Neuron (in vitro differentiated cells): ENCODE measurements around the gene ANO4.
"Not testable (repeated sequence)": the region's sequence is repeated elsewhere in the genome, so short reads cannot be mapped to it uniquely, and the experiment has no call there.

ENCODE experiments used
- H2AFZ ChIP-seq: one replicate; pipeline ENCODE4 v1.6.1; 2013; ENCODE audit warnings: low read depth, mild to moderate bottlenecking, inconsistent platforms, low read length, moderate library complexity
- H3K27me3 ChIP-seq: one replicate; pipeline ENCODE4 v1.6.1; 2013; ENCODE audit warnings: low read length; ENCODE audit not compliant: insufficient read depth
- H3K36me3 ChIP-seq: one replicate; pipeline ENCODE4 v1.6.1; 2013; ENCODE audit warnings: low read length; ENCODE audit not compliant: insufficient read depth
- H3K4me1 ChIP-seq: one replicate; pipeline ENCODE4 v1.6.1; 2013; ENCODE audit warnings: low read length; ENCODE audit not compliant: insufficient read depth
- H3K4me3 ChIP-seq: 2 replicates; pipeline ENCODE4 v1.5.1; 2013; ENCODE audit warnings: mild to moderate bottlenecking, low read length, moderate library complexity
- H3K9me3 ChIP-seq: one replicate; pipeline ENCODE4 v1.6.1; 2013; ENCODE audit warnings: low read length

Gene ANO4

GRCh38 chr12:101086490-101087135, 292.0 kb downstream of the ANO4 start:
- Histone ChIP-seq H3K9me3 (no peaks in the 10 kb centered on the region), H3K27me3 (no peaks in the 10 kb centered on the region), H3K36me3 (no peaks in the 10 kb centered on the region), H3K4me1 (peaks cover 5% of the 10 kb centered on the region), H2AFZ (no peak overlapping the region), H3K4me3 (no peak overlapping the region)

GRCh38 chr12:101087920-101088319, 293.3 kb downstream of the ANO4 start:
- Histone ChIP-seq H2AFZ (no peak overlapping the region), H3K9me3 (no peaks in the 10 kb centered on the region), H3K36me3 (no peaks in the 10 kb centered on the region), H3K4me3 (no peak overlapping the region), H3K27me3 (no peaks in the 10 kb centered on the region), H3K4me1 (peaks cover 5% of the 10 kb centered on the region)

GRCh38 chr12:101089271-101089670, 294.7 kb downstream of the ANO4 start:
- Histone ChIP-seq H3K27me3 (no peaks in the 10 kb centered on the region), H3K9me3 (no peaks in the 10 kb centered on the region), H2AFZ (no peak overlapping the region), H3K36me3 (no peaks in the 10 kb centered on the region), H3K4me3 (no peak overlapping the region), H3K4me1 (peaks cover 5% of the 10 kb centered on the region)

- H2AFZ ChIP-seq, H3K36me3 ChIP-seq, H3K4me1 ChIP-seq, H3K27me3 ChIP-seq, H3K4me3 ChIP-seq, H3K9me3 ChIP-seq: not testable (repeated sequence)
Observed at GRCh38 chr12:101090222-101090621, 295.6 kb downstream of the ANO4 start.

- H3K4me3 ChIP-seq = no peak overlapping the region
- H3K27me3 ChIP-seq = no peaks in the 10 kb centered on the region
- no peak overlapping the region for H2AFZ ChIP-seq
- H3K9me3 ChIP-seq = no peaks in the 10 kb centered on the region
- no peaks in the 10 kb centered on the region for H3K4me1 ChIP-seq
- no peaks in the 10 kb centered on the region for H3K36me3 ChIP-seq
Observed at GRCh38 chr12:101097829-101098580, 303.4 kb downstream of the ANO4 start.

- no peak overlapping the region for H2AFZ ChIP-seq
Observed at GRCh38 chr12:101107032-101107763, 312.6 kb downstream of the ANO4 start.

GRCh38 chr12:101108130-101108529, 313.6 kb downstream of the ANO4 start:
- Histone ChIP-seq H3K4me3 (no peak overlapping the region), H3K9me3 (no peaks in the 10 kb centered on the region), H3K36me3 (no peaks in the 10 kb centered on the region), H3K4me1 (no peaks in the 10 kb centered on the region), H2AFZ (no peak overlapping the region), H3K27me3 (no peaks in the 10 kb centered on the region)

More at GRCh38 chr12:101107032-101107763, 312.6 kb downstream of the ANO4 start:
- no peaks in the 10 kb centered on the region for H3K9me3 ChIP-seq
- H3K27me3 ChIP-seq = no peaks in the 10 kb centered on the region
- no peaks in the 10 kb centered on the region for H3K36me3 ChIP-seq
- H3K4me3 ChIP-seq = no peak overlapping the region
- H3K4me1 ChIP-seq = no peaks in the 10 kb centered on the region

- Histone ChIP-seq H3K4me1 (no peaks in the 10 kb centered on the region), H2AFZ (no peak overlapping the region), H3K36me3 (no peaks in the 10 kb centered on the region), H3K27me3 (no peaks in the 10 kb centered on the region), H3K4me3 (no peak overlapping the region), H3K9me3 (no peaks in the 10 kb centered on the region)
Observed at GRCh38 chr12:101110866-101111265, 316.3 kb downstream of the ANO4 start.

- Histone ChIP-seq H2AFZ (no peak overlapping the region), H3K4me3 (no peak overlapping the region), H3K4me1 (no peaks in the 10 kb centered on the region), H3K36me3 (no peaks in the 10 kb centered on the region), H3K27me3 (no peaks in the 10 kb centered on the region), H3K9me3 (no peaks in the 10 kb centered on the region)
Observed at GRCh38 chr12:101111441-101111840, 316.9 kb downstream of the ANO4 start.

GRCh38 chr12:101115326-101115725, 320.8 kb downstream of the ANO4 start:
- no peaks in the 10 kb centered on the region for H3K4me1 ChIP-seq
- H2AFZ ChIP-seq = no peak overlapping the region
- H3K4me3 ChIP-seq = no peak overlapping the region
- no peaks in the 10 kb centered on the region for H3K36me3 ChIP-seq
- no peaks in the 10 kb centered on the region for H3K9me3 ChIP-seq
- H3K27me3 ChIP-seq = no peaks in the 10 kb centered on the region

GRCh38 chr12:101116911-101117310, 322.3 kb downstream of the ANO4 start:
- H3K4me1 ChIP-seq = no peaks in the 10 kb centered on the region
- H3K4me3 ChIP-seq = no peak overlapping the region
- no peaks in the 10 kb centered on the region for H3K27me3 ChIP-seq

GRCh38 chr12:101117842-101118241, 323.3 kb downstream of the ANO4 start:
- no peak overlapping the region for H2AFZ ChIP-seq
- H3K36me3 ChIP-seq = no peaks in the 10 kb centered on the region
- no peaks in the 10 kb centered on the region for H3K9me3 ChIP-seq
- no peaks in the 10 kb centered on the region for H3K27me3 ChIP-seq
- H3K4me3 ChIP-seq = no peak overlapping the region
- no peaks in the 10 kb centered on the region for H3K4me1 ChIP-seq

More at GRCh38 chr12:101116911-101117310, 322.3 kb downstream of the ANO4 start:
- Histone ChIP-seq H3K36me3 (no peaks in the 10 kb centered on the region), H2AFZ (no peak overlapping the region), H3K9me3 (no peaks in the 10 kb centered on the region)

- H3K27me3 ChIP-seq = no peaks in the 10 kb centered on the region
- no peaks in the 10 kb centered on the region for H3K9me3 ChIP-seq
- no peak overlapping the region for H3K4me3 ChIP-seq
- no peak overlapping the region for H2AFZ ChIP-seq
- H3K4me1 ChIP-seq = no peaks in the 10 kb centered on the region
- H3K36me3 ChIP-seq = no peaks in the 10 kb centered on the region
Observed at GRCh38 chr12:101127521-101128219, 333.1 kb downstream of the ANO4 start.
